Activated CD4-positive, alpha-beta T cell treated with anti-CD3 and anti-CD28 coated beads, Interleukin-2, Interleukin-4, amounts not matched to agents 100 ng/mL and 50 ng/mL, durations not matched to agents 16 hours and 8 hours (primary cell): Measurements from ENCODE around the gene DGKQ.

Experiments
- DNase-seq: peaks from one replicate; pipeline ENCODE4 v3.0.0-alpha.2; 2020; ENCODE audit warnings: low spot score

DGKQ gene

DNA sequence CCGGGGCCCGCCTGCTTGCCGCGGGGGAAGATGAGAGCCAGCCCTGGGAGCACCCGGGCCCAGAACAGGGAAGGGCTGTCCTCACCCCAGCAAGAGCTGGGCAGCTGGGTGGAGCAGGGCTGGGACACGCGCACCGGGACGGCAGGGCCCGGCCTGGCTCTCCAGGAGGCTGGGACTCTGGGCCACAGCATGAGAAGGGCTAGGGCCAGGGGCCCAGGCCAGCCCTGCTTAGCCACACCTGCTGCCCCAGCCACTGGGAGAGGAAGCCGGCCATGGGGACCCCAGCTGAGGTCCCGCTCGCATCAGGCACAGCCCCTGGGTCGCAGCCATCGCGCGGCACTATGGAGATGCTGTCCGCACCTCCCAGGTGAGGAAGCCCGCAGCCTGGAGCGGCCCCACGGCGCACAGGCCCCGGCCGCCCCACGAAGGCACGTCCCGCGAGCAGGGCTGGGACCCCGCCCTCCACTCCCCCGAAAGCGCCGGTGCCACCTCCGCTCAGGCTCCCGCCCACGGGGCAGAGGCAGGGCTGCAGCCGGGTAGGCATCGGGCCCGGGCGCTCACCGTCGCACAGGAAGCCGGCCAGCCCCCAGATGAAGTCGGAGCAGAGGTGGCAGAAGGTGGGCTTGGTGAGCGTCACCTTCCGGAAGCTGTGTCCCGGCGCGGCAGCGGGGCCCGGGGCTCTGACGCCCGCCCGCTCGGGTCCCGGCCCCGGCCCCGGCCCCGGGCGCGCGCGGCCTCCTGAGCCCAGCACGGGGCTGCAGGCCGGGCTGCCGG, 531 bp downstream of the DGKQ start:
- peak; percentile 27 for DNase-seq

DNA sequence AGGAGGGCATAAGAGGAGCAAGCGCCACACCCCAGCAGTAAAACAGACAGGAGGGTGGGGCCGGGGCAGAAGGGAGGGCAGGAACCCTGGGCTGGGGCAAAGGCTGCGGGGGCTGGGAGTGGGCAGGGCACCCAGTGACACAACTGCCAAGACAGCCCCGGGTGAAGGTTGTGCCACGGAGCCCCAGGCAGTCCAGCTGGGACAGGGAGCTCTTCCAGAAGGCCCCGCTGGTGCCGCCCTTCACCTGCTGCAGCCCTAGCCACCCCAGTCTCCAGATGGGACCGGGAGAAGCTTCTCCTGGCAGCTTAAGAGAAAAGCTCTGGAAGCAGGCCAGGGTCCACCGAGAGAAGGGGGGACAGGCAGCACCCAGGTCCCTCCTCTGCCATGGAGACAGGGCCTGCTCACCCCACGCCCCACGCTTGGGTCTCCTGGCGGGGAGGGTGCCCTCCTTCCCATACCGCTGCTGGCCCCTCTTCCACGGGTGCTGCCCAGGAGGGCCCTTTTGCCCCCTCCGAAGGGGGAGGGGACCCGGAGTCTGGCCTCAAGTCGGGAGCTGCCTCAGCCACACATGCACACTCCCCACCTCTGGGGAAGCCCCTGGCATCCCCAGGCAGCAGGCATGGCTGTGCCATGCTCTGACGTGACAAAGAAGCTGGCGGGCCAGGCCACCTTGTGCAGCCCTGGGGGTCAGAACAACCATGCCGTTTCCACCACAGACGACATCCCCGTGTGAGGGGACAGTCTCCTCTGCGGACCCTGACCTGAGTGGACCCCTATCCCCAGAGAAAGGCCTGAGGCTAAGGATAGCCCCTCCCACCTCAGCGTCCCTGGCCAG, 1.5 kb downstream of the DGKQ start:
- DNase-seq, result no peak

DNA sequence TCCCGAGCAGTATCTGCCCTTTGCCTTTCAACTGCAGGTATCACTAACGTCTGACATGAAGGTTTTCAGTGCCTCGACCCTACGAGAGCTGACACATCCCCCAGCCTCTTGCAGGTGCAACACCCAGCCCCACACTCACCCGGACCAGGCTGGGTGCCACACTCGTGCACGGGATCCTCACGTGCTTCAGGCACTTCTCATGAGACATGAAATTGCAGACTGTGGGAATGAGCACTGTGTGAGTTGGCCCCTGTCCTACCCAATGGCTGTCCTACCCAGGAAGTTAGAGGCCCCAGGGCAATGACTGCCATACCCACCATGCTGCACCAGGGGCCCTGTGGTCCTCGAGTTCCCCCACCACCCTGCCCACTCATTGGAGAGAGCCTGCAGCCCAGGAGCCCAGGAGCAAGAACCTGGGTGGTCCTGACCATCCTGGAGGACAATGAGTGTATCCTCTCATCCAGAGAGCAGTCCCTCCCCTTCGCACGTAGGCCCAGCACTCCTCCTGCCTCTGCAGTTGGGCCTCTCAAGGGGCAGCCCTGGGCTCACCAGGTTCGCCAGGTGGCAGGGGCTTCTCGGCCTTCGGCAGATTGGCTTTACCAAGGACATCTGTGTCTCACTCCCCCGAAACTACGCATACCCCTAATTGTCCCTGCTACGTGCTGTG, 2.4 kb downstream of the DGKQ start:
- no peak for DNase-seq

DNA sequence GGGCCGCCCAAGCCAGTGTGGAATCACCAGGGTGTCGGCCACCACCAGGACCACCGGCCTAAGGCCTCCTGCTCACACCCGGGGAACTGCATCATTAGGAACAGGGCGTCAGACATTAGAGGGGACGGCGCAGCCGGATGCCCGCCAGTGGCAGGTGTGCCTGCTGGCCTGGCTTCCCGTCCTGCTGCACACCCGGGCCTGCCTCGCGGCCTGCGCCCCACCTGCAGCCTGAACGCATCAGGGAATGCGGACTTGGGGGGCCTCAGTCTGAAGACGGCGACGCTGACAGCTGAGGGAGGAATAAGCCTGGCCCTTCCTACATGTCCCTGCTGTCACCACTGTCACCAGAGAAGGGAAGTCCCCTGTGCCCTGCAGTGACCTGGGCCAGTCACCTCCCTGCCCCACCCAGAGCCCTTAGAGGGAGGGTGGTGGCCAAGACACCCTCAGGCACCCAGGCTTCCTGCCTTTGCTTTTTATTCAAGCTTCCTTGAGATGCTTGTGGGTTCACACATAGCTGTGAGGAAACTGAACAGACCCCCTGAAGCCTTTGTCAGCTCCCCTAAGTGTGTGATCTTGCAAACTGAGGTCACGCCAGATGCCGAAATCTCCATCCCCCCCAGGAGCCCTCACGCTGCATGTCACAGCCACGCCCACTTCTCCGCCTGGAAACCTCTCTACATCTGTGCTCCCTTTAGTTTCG, 3.2 kb downstream of the DGKQ start:
- no peak for DNase-seq

DNA sequence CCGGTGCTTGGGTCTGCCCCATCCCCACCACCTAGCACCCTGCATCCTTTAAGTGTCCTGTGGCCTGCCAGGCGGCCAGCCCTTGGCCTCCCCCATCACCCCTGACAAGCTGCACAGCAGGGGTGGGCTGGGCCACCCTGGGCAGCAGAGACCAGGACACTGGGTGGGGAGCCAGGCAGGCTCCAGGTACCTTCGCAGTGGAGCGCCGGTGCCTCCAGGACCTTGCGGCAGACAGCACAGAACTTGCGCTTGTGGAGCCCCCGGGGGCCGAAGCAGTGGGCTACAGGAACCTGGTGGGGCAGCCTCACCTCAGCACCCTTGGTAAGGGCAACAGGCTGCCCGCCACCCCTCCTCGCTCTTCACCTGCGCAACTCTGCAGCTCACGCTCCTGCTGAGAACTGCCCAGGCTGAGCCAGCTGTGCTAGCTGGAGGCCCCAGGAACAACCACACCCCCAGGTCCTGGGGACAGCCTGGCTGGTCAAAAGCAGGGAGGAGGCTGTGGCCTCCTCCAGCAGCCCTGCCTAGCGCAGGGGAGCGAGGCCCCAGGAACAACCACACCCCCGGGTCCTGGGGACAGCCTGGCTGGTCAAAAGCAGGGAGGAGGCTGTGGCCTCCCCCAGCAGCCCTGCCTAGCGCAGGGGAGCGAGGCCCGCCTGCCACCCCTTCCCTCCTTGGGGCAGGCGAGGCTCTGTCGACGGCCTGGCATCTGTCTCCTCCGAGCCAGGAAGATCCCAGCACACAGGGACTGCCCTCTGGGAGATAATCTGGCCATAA, 4.6 kb downstream of the DGKQ start:
- DNase-seq, result no peak

DNA sequence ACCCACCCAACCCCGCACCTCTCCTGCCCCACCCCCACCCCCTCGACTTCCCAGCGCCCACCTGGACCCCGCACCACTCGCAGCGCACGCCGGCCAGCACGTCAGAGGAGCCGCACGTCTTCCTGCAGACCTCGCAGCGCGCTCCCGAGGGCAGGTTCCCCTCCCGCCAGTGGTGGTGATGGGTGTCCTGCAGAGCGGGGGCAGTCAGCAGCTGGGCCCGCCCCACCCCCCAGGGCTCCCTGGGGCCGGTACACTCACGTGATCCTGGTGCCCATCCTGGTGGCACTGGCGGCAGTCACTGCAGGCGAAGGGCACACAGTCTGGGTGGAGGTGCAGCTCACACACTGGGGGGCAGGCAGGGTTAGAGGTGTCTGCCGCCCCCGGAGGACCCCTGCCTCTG, 5.1 kb downstream of the DGKQ start:
- DNase-seq, result no peak

DNA sequence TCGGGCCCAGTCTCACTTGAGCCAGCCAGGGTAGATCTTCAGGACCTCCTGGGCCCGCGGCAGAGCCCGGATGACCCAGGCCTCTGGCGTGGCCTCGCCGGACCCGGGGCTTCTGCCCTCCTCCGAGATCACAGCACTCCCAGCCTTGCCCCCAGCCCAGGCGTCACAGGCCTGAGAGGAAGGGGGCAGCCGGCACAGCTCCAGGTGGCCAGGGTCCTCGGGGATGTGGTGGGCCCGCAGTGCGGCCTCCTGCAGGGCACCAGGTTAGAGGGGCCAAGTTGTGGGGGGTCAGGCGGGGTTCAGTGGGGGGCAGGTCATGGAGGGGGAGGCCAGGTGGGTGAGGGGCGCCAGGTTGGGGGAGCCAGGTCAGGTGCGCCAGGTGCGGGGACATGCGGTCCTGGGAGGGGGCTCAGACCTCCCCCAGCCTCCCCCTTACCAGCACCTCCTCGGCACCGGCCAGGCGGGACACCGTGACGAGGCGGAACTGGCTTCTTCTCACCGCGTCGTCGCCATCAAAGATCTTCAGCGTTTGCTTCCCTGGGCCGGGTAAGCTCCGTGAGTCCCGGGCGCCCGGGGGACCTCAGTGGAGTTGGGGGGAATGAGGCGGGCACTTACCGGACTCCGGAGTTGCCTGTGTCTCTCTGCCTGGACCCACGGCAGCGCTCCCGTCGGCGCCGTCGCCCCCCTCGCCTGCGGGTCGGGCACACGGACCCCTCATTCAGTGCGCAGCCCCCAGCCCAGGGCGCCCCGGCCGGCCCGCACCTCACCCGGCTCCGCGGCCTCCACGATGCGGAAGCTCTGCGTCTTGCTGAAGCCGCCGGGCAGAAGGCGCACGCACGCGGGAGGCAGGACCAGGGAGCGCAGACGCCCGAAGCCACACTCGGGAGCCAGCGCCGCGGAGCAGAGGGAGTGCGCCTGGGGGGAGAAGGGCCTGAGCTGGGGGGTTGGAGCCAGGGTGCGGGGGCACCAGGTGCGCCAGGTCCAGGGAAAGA, 6.0 kb downstream of the DGKQ start:
- no peak for DNase-seq

DNA sequence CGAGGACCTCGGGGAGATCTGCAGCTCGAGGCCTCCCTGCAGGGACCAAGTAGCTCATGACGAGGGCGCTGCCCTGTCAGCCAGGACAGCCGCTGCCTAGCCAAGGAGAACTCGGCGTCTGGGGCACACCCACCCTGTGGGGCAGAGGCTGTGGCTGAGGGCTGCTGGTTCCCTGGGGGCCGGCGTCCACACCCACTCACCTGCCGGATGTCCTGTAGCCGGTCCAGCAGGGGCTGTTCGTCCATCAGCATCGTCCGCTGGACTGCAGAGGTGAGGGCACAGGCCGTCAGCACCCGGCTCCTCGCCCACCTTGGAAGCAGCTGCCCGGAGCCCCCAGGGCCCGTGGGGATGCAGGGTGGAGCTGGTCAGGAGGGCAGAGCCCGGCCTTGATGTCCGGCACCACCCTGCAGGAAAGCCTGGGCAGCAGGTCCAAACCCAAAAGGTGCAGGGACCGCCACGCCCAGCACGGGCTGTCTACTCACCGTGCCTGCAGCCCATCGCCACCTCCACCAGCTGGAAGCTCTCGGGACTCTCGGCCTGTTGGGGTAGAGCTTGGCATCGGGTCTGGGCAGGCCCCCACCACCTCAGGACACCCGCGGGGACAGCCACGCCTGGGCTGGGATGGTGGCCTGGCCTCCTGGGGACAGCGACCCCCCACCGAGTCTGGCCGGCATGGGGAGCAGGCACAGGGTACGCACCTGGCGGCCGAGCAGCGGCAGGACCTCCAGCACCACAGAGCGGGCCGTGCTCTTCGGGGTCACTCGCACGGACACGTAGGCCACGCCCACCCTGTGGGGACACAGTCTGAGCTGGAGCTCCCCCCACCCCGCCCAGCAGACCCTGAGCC, 6.9 kb downstream of the DGKQ start:
- no peak for DNase-seq

DNA sequence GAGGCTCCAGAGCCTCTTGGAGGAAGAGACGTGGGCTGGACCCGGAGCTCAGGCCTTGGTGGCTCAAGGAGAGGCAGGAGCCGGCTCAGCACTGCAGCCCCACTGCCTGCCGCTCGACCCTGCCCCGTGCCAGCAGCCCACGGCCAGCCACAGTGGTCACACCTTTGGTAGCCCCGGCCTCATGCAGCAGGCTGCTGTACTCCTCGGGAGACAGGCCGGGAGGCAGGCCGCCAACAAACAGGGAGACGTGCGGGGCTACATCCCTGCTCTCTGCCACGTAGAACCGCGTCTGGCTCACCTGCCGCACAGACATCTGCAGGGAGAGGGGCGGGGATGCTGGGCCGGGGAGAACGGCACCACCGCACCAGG, 7.6 kb downstream of the DGKQ start:
- no peak for DNase-seq

DNA sequence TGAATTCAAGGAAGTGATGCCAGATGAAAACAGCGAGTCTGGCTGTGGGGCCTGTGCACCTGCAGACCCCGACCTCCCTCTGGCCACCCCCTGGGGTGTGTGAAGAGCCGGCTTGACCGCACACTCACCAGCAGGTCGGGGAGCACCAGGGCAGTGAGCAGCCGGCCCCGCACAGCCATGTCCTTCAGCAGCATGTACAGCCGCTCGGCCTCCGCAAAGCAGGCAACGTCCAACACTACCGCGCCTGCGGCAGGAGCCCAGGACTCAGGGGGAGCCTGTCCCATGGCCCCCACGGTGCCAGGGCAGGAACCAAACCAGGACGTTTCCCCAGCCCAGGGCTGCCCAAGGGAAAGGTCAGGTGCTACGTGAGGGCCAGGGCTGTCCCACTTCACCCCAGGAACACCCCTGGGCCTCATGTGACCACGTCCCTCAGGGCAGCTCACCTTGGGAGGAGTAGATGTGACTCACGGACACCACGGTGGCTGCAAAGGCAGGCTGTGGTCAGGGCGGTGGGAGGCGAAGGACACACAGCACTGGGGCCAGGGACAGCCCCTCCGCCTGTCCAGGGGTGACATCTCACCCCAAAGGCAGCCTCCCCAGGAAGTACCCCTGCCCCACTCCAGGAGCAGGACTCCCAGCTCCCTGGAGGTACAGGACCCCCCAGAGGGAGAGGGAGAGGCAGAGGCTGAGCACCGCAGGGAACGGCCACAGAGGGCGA, 8.2 kb downstream of the DGKQ start:
- DNase-seq, result no peak

DNA sequence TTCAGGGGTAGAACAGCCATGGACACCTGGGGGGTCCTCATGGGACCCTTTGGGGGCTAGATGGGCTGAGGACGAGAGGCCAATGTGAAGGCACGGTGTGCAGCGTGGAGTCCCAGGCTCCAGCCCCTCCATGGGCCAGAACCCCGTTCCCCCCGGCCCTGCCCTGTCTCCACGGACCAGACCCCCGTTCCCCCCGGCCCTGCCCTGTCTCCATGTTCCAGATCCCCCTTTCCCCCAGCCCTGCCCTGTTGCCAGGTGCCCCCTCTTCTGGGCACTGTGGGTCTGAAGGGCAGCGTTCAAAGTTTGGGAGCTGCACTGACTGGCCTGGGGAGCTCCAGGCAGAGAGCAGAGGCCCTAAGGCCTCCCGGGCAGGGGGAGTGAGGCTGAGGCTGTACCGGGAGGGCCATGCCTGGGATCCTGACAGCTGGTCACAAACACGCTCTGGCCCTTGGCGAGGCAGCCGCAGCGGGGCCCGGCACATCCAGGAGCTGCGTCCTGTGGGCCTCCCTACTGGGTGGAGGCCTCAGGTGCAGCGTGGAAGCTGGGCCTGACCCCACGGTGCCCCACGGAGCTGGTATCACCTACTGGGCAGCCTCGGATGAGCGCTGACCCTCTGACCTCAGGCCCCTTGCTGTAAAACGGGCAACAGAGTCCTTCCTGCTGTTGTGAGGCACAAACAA, 8.9 kb downstream of the DGKQ start:
- no peak for DNase-seq

DNA sequence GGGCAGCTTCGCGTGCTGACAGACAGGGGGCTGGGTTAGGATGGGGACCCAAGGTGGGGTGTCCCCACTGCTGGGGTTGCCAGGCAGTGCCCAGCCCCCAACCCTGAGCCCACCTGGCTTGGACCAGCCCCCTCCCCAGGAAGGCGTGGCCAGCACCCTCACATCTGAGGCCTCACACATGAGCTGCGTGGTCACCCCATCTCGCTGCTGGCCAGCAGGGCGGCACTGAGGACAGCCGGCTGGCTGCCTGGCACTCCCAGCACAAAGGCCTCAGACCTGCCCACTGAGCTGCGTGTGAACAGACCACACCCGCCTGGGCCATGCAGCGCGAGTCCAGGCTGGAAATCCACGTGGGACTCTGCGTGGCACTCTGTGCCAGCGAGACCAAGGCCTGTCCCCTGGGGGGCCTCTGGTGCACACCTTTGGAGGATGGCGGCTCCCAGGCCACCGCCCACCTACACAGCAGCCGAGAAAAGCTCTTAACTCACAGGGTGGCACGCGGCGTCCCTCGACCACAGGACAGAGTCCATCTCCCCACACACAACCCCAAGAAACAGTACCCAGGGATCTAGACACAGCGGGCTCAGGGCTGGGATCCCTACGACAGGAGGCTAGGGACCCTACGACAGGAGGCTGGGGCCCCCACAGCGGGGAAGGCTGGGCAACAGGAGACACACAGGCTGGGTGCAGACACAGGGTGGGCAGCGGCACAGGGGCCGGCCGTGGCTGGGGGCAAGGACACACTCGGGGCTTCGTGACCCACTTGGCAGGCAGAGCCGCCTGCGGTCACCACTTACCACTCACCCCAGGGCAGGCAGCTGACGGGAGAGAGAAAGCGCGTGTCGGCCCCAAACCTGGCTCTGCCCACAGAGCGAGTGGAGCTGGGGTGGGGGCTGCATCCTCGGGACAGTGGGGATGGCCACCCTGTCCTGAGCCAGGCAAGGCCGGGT, 9.8 kb downstream of the DGKQ start:
- no peak for DNase-seq

DNA sequence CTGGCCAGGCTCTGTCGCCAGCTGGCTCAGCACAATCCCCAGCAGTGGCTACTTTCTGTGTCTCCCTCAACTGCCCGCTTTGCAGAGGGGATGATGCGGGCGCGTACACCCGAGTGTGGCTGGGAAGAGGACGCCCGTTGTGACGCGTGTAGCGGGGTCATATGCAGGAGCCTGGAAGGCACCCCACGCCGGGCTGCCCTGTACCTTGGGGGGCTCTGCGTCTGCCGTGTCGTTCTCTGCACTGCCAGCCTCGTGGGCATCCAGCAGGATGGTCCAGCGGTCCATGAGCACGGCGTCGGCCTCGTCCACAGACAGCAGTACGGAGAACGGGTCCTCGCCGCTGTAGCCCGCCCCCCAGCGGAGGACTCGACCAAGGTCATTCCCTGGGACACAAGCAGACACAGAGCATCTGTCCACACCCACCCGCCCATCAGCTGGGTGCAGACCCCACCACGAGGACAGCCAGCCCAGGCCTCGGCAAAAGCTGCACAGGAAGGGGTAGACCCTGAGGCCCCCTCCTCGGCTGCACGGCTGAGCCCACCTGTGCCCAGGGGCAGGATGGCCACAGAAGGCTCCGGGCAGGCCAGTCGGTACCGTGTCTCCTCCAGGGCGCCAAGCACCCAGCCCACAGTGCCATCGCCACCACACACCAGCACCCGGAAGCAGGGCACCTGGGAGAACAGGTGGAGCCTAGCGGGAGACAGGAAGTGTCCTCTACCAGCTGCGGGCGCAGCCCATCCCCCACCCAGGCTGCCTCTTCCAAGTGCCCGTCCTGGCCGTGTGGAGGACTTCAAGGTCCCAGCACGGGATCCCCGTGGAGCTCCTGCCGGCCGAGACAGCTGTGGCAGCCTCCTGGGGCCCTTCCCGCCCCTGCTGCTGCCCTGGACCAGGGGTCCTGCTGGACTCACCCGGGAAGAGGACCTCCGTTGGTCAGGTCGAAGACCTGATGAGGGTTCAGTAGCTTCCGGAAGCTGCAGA, 10.8 kb downstream of the DGKQ start:
- DNase-seq, result no peak

DNA sequence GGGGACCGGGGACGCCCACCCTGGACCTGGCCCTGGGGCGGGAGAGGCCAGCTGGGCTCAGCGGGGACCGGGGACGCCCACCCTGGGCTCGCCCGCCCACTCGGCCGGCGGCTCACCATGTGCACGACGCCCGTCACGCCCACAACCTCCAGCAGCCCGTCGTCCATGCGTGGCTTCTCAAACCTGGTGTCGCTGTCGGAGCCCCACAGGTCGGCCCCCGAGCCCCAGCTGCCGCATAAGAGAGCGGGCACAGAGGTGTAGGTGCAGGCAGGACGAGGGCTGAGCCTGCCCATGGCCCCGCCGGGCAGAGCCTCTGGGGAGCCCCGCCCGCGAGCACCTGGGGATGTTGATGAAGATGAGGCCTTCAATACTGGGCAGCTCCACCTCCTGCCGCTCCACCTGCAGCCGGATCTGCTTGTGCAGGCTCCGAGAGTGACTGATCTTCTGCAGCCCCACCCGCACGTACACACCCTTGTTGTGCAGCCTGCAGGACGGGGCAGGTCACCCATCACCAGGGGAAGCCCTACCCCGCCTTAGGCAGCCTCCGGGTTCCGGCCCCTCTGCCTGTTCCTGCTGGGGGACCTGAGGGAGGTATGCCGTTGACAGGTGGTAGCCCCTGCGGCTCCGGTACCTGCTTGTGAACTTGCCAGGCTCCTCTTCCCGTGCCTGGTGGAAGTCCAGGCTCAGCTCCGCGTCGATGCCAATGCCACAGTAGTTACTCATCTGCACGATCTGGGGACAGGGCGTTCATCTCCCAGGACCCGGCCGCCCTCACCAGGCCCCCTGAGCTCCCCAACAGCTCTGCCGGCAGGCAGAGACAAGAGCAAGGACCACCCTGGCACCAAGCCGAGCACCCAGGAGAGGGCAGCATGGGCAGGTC, 11.8 kb downstream of the DGKQ start:
- DNase-seq, result no peak
